ENCODE data around the gene COL18A1. TPM values are rescaled to one million over a fixed set of nuclear protein-coding genes. Genes with fewer than 3 reads are reported as not detected.

Gene COL18A1
- total RNA-seq, 1 donor from 2014 or later = 515 TPM

- no peaks in the 10 kb centered on the region for H3K27me3 Mint-ChIP-seq (ENCODE audit: unreplicated experiment)
- TF ChIP-seq CTCF (IDR thresholded peaks at IDR 0.05) = peak; percentile 53
- H3K4me3 Mint-ChIP-seq (ENCODE audit: unreplicated experiment) = no peak overlapping the region
- DNase-seq (ENCODE audit: extremely low spot score, unreplicated experiment) = no peak
- H3K27ac Mint-ChIP-seq (ENCODE audit: unreplicated experiment) = peak overlapping the region; percentile 69
- no peaks in the 10 kb centered on the region for H3K36me3 Mint-ChIP-seq (ENCODE audit: unreplicated experiment)
- H3K4me1 Mint-ChIP-seq (ENCODE audit: unreplicated experiment) = peaks cover 18% of the 10 kb centered on the region
- H3K9me3 Mint-ChIP-seq (ENCODE audit: unreplicated experiment) = no peaks in the 10 kb centered on the region
Observed at GRCh38 chr21:45386728-45387371, 18.1 kb upstream of the COL18A1 start.

GRCh38 chr21:45387506-45387905 is 17.5 kb upstream of the COL18A1 start:
- DNase-seq (ENCODE audit: extremely low spot score, unreplicated experiment) = no peak
- H3K9me3 Mint-ChIP-seq (ENCODE audit: unreplicated experiment) = no peaks in the 10 kb centered on the region
- H3K4me3 Mint-ChIP-seq (ENCODE audit: unreplicated experiment) = no peak overlapping the region
- no peaks in the 10 kb centered on the region for H3K27me3 Mint-ChIP-seq (ENCODE audit: unreplicated experiment)
- no peaks in the 10 kb centered on the region for H3K36me3 Mint-ChIP-seq (ENCODE audit: unreplicated experiment)
- peak overlapping the region; percentile 41 for H3K27ac Mint-ChIP-seq (ENCODE audit: unreplicated experiment)
- peaks cover 18% of the 10 kb centered on the region for H3K4me1 Mint-ChIP-seq (ENCODE audit: unreplicated experiment)
- TF ChIP-seq CTCF (IDR thresholded peaks at IDR 0.05) = no peak

GRCh38 chr21:45388011-45388521 is 16.9 kb upstream of the COL18A1 start:
- TF ChIP-seq CTCF (IDR thresholded peaks at IDR 0.05) = no peak
- H3K27me3 Mint-ChIP-seq (ENCODE audit: unreplicated experiment) = no peaks in the 10 kb centered on the region
- H3K4me3 Mint-ChIP-seq (ENCODE audit: unreplicated experiment) = no peak overlapping the region
- no peaks in the 10 kb centered on the region for H3K36me3 Mint-ChIP-seq (ENCODE audit: unreplicated experiment)
- no peak for DNase-seq (ENCODE audit: extremely low spot score, unreplicated experiment)
- H3K4me1 Mint-ChIP-seq (ENCODE audit: unreplicated experiment) = peaks cover 18% of the 10 kb centered on the region
- no peak overlapping the region for H3K27ac Mint-ChIP-seq (ENCODE audit: unreplicated experiment)
- H3K9me3 Mint-ChIP-seq (ENCODE audit: unreplicated experiment) = no peaks in the 10 kb centered on the region

GRCh38 chr21:45388611-45389296 is 16.2 kb upstream of the COL18A1 start:
- Mint-ChIP-seq H3K4me3 (ENCODE audit: unreplicated experiment) (no peak overlapping the region), H3K36me3 (ENCODE audit: unreplicated experiment) (no peaks in the 10 kb centered on the region), H3K9me3 (ENCODE audit: unreplicated experiment) (no peaks in the 10 kb centered on the region), H3K27me3 (ENCODE audit: unreplicated experiment) (no peaks in the 10 kb centered on the region), H3K4me1 (ENCODE audit: unreplicated experiment) (peaks cover 18% of the 10 kb centered on the region), H3K27ac (ENCODE audit: unreplicated experiment) (no peak overlapping the region)
- DNase-seq (ENCODE audit: extremely low spot score, unreplicated experiment) = no peak
- no peak for TF ChIP-seq CTCF (IDR thresholded peaks at IDR 0.05)

- no peak overlapping the region for H3K4me3 Mint-ChIP-seq (ENCODE audit: unreplicated experiment)
- no peaks in the 10 kb centered on the region for H3K27me3 Mint-ChIP-seq (ENCODE audit: unreplicated experiment)
- no peaks in the 10 kb centered on the region for H3K36me3 Mint-ChIP-seq (ENCODE audit: unreplicated experiment)
- no peaks in the 10 kb centered on the region for H3K9me3 Mint-ChIP-seq (ENCODE audit: unreplicated experiment)
- no peak for TF ChIP-seq CTCF (IDR thresholded peaks at IDR 0.05)
- H3K27ac Mint-ChIP-seq (ENCODE audit: unreplicated experiment) = no peak overlapping the region
- peaks cover 18% of the 10 kb centered on the region for H3K4me1 Mint-ChIP-seq (ENCODE audit: unreplicated experiment)
- DNase-seq (ENCODE audit: extremely low spot score, unreplicated experiment) = no peak
Observed at GRCh38 chr21:45390121-45390751, 14.7 kb upstream of the COL18A1 start.

Data from osteocyte (in vitro differentiated cells).